SK-N-SH (cell line): Measurements from ENCODE around the gene TSEN15. TPM values are rescaled to one million over a fixed set of nuclear protein-coding genes. Genes with fewer than 3 reads are reported as not detected.

Experiments used
- ELF1 ChIP-seq: IDR thresholded peaks from 2 replicates; pipeline ENCODE4 v1.4.0; 2012
- EP300 ChIP-seq, 2 experiments: IDR thresholded peaks; 2 replicates each; pipeline versions ENCODE4 v1.4.0 to v1.6.1; 2012; ENCODE audit warnings: borderline replicate concordance in 1 of 2, low read depth in 1 of 2, low read length in 1 of 2
- FOSL2 ChIP-seq: IDR thresholded peaks from 2 replicates; pipeline ENCODE4 v1.4.0; 2012; ENCODE audit warnings: low read depth, mild to moderate bottlenecking, moderate library complexity, borderline replicate concordance
- MAX ChIP-seq: IDR thresholded peaks from 2 replicates; pipeline ENCODE4 v1.4.0; 2012; ENCODE audit warnings: low read depth
- NFIC ChIP-seq: IDR thresholded peaks from 2 replicates; pipeline ENCODE4 v1.4.0; 2012; ENCODE audit warnings: borderline replicate concordance
- PBX3 ChIP-seq: IDR thresholded peaks from 2 replicates; pipeline ENCODE4; 2012
- REST ChIP-seq: IDR thresholded peaks from 2 replicates; pipeline ENCODE4 v1.6.1; 2012; ENCODE audit warnings: mild to moderate bottlenecking, low read depth, low read length, moderate library complexity
- SMC3 ChIP-seq: IDR thresholded peaks from 2 replicates; pipeline ENCODE4 v1.6.1; 2012; ENCODE audit warnings: low read depth, low read length, improper control_type of control experiment
- TCF12 ChIP-seq: IDR thresholded peaks from 2 replicates; pipeline ENCODE4 v1.4.0; 2012
- USF1 ChIP-seq: IDR thresholded peaks from 2 replicates; pipeline ENCODE4 v1.4.0; 2012; ENCODE audit warnings: low read depth, borderline replicate concordance
- USF2 ChIP-seq: fragments of 150-350 bp; IDR thresholded peaks from 2 replicates; pipeline ENCODE4 v1.6.1; 2017; ENCODE audit warnings: antibody characterized with exemption, low read length, low read depth, borderline replicate concordance
- YY1 ChIP-seq: IDR thresholded peaks from 2 replicates; pipeline ENCODE4 v1.4.0; 2012; ENCODE audit warnings: low read depth, mild to moderate bottlenecking
- ZBTB33 ChIP-seq: IDR thresholded peaks from 2 replicates; pipeline ENCODE4 v1.4.0; 2012; ENCODE audit warnings: low read depth, borderline replicate concordance
- polyA plus RNA-seq, 3 experiments: library from polyadenylated mRNA; depleted of rRNA; stranded (reverse); fragments of >200 nt; gene quantifications; 2 replicates each; pipeline ENCODE4 v1.2.3, GENCODE V29; 2012

Gene TSEN15
- polyA plus RNA-seq, 1 of the 3 experiments (the other 2 are of a cell fraction), result 29.0 TPM

GRCh38 chr1:184056921-184057555, 5.5 kb downstream of the TSEN15 start (continued):
- TF ChIP-seq USF1 (peak; percentile 44), USF2 (no peak), YY1 (peak; percentile 61; the same call in 1 of the 2 replicates), FOSL2 (peak; percentile 27; the same call in 1 of the 2 replicates), ELF1 (no peak), TCF12 (peak; percentile 75), REST (no peak), MAX (peak; percentile 81), PBX3 (peak; percentile 75), EP300 (IDR thresholded peaks at IDR 0.05; ENCODE audit: borderline replicate concordance in 1 of 2, low read depth in 1 of 2, low read length in 1 of 2) (peak in 1 of 2 experiments; percentile 60; a peak in 2 of 4 replicates), ZBTB33 (0 out of 2 replicates have a peak, but pooled peaks have one; percentile 14), NFIC (peak; percentile 20; the same call in 1 of the 2 replicates), SMC3 (no peak)
